ENCODE data around the gene PDE4D. TPM values are rescaled to one million over a fixed set of nuclear protein-coding genes. Genes with fewer than 3 reads are reported as not detected.

The PDE4D gene
- total and polyA plus RNA-seq, 9 donors: 21.1 to 65.9 (median 33.0) TPM

DNA sequence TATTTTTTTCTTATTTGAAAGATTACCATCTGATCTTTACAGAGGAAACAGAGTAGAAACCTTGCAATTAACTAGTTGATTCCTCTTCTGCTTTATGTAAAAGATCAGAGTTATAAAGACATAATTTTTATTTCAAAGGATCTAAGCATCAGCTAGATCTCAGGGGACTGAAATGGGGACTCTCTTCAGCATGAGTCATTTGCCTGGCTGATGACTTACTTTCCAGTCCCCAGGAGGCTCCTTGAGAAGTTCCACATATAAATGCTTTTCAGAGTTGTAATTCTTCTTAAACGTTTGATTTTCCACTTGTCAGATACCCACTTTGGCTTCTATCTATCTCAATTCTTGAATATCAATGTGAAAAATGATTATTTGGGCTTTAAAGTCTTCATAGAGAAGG is 921.2 kb downstream of the PDE4D start:
- no peaks in the 10 kb centered on the region for H3K27me3 ChIP-seq (ENCODE audit: control insufficient read depth, insufficient read depth, low read length)
- no peak overlapping the region for H3K27ac ChIP-seq (ENCODE audit: low read length)
- no peaks in the 10 kb centered on the region for H3K9me3 ChIP-seq (replicated peaks; ENCODE audit: control insufficient read depth, low read depth, low read length)
- peak; percentile 33 for DNase-seq
- H3K36me3 ChIP-seq (ENCODE audit: control insufficient read depth, insufficient read depth, low read length): peaks cover 18% of the 10 kb centered on the region
- H3K4me1 ChIP-seq (ENCODE audit: control insufficient read depth, insufficient read depth, low read length): no peaks in the 10 kb centered on the region
- WGBS (ENCODE audit: insufficient coverage): no CpG with 5 or more reads among the region's 1 CpG
- no peak overlapping the region for H3K4me3 ChIP-seq (ENCODE audit: low read length)

DNA sequence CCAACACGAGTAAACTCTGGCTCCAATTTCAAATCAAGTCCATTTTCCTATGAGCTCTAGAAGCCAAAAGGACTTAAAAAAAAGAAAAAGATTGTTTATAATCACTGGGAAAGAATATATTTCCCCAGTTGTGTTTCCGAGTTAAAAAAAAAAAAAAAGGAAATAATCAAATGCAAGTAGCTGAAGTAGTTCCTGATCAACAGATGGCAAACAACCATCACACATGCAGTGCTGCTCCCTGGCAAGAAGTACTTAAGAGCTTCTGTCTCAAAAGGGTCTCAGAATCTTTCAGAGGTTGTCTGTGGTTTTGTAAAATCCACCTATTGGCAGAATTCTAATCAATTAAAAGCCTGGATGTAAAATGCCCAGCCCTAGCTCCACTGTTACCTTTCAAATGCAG is 922.8 kb downstream of the PDE4D start:
- no CpG with 5 or more reads among the region's 2 CpGs for WGBS (ENCODE audit: insufficient coverage)
- H3K4me3 ChIP-seq (ENCODE audit: low read length): no peak overlapping the region
- DNase-seq: no peak
- no peak overlapping the region for H3K27ac ChIP-seq (ENCODE audit: low read length)
- H3K36me3 ChIP-seq (ENCODE audit: control insufficient read depth, insufficient read depth, low read length): peaks cover 12% of the 10 kb centered on the region
- H3K9me3 ChIP-seq (replicated peaks; ENCODE audit: control insufficient read depth, low read depth, low read length): no peaks in the 10 kb centered on the region
- H3K4me1 ChIP-seq (ENCODE audit: control insufficient read depth, insufficient read depth, low read length): no peaks in the 10 kb centered on the region
- H3K27me3 ChIP-seq (ENCODE audit: control insufficient read depth, insufficient read depth, low read length): no peaks in the 10 kb centered on the region

DNA sequence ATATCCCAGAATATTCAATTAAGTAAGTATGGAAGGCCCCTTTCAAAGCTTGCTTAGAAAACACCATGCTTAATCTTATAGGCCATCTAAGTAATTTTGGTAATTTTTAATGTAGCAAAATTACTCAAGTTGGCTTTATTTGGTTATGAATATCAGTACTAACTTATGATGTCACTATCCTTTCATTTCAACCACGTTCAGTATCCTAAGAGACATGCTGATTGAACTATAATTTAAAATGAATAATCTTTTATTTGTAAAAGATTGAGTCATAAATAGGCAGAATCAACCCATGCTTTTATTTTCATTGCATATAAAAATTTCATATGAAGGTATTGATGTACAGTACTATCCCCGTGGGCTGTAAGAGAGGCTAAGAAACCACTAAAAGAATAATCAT is 923.7 kb downstream of the PDE4D start:
- Histone ChIP-seq H3K4me3 (ENCODE audit: low read length) (no peak overlapping the region), H3K4me1 (ENCODE audit: control insufficient read depth, insufficient read depth, low read length) (no peaks in the 10 kb centered on the region), H3K27me3 (ENCODE audit: control insufficient read depth, insufficient read depth, low read length) (no peaks in the 10 kb centered on the region), H3K36me3 (ENCODE audit: control insufficient read depth, insufficient read depth, low read length) (peaks cover 8% of the 10 kb centered on the region), H3K9me3 (replicated peaks; ENCODE audit: control insufficient read depth, low read depth, low read length) (no peaks in the 10 kb centered on the region), H3K27ac (ENCODE audit: low read length) (no peak overlapping the region)
- no peak for DNase-seq
- no CpG with 5 or more reads among the region's 2 CpGs for WGBS (ENCODE audit: insufficient coverage)

DNA sequence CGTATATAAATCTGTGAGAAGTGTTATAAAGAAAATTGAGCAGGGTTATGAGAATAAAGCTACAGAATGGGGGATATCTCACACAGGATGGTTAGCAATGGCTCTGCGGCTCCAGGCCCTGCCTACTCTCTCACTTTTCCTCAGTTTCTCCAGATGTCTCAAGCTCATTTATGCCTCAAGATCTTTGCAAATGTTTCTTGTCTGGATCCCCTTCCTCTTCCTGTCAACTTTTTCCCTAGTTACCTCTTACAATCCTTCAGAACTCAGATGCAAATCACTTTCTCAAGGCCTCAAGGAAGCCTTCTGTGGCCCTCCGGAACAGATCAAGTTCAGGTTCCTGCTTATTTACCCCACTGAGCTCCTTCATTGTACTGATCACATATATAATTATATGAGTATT is 924.3 kb downstream of the PDE4D start:
- H3K36me3 ChIP-seq (ENCODE audit: control insufficient read depth, insufficient read depth, low read length): peaks cover 3% of the 10 kb centered on the region
- H3K4me3 ChIP-seq (ENCODE audit: low read length): no peak overlapping the region
- H3K27me3 ChIP-seq (ENCODE audit: control insufficient read depth, insufficient read depth, low read length): no peaks in the 10 kb centered on the region
- no peak for DNase-seq
- H3K27ac ChIP-seq (ENCODE audit: low read length): no peak overlapping the region
- 100% methylated on average over 1 of the region's 3 CpGs for WGBS (ENCODE audit: insufficient coverage)
- no peaks in the 10 kb centered on the region for H3K4me1 ChIP-seq (ENCODE audit: control insufficient read depth, insufficient read depth, low read length)
- no peaks in the 10 kb centered on the region for H3K9me3 ChIP-seq (replicated peaks; ENCODE audit: control insufficient read depth, low read depth, low read length)

DNA sequence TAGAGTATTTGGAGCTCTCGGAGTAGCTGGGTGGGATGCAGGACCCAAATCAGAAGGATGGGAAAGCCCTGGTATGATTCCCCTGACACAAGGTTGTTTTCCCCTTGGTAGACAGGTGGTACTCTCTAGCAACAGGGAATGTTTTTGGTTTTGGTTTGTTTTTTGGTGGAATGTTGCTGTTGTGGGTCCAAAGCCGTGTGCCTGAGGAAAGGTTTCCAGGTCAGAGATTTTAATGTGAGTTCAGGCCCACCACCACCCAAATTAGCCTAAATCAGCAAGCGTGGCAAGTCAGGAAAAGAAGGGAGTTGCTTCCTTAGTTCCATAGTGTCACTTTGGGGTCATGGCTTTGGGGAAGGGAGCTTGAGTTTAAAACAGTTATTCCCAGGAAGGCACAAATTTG is 925.2 kb downstream of the PDE4D start:
- no peak for DNase-seq
- Histone ChIP-seq H3K4me3 (ENCODE audit: low read length) (no peak overlapping the region), H3K27ac (ENCODE audit: low read length) (no peak overlapping the region), H3K27me3 (ENCODE audit: control insufficient read depth, insufficient read depth, low read length) (no peaks in the 10 kb centered on the region), H3K36me3 (ENCODE audit: control insufficient read depth, insufficient read depth, low read length) (no peaks in the 10 kb centered on the region), H3K4me1 (ENCODE audit: control insufficient read depth, insufficient read depth, low read length) (no peaks in the 10 kb centered on the region), H3K9me3 (replicated peaks; ENCODE audit: control insufficient read depth, low read depth, low read length) (no peaks in the 10 kb centered on the region)
- 83% methylated on average over 2 of the region's 3 CpGs for WGBS (ENCODE audit: insufficient coverage)

DNA sequence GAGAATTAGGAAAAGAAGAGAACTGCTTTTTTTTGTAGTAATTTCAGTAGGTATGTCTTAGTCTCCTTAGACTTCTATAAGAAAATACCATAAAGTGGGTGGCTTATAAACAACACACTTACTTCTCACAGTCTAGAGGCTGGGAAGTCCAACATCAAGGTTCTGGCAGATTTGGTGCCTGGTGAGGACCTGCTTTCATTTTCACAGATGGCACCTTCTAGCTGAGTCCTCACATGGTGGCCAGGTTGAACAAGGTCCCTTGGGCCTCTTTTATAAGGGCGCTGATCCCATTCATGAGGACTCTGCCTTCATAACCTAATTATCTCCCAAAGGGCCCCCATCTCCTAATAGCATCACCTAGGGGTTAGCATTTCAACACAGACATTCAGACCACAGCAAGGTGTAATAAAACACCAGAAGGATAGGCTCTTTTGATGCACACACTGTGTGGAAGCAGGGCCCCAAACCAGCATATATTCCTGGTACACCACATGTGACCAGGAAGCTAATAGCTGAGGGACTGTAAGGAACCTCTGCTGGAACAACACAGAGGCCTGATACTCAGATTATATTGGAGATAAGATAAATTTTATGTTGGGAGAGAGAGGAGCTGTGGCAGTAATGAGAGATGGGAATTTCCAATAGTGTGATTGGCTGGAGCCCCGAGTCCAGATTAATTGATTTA is 925.8 kb downstream of the PDE4D start:
- H3K27me3 ChIP-seq (ENCODE audit: control insufficient read depth, insufficient read depth, low read length): no peaks in the 10 kb centered on the region

DNA sequence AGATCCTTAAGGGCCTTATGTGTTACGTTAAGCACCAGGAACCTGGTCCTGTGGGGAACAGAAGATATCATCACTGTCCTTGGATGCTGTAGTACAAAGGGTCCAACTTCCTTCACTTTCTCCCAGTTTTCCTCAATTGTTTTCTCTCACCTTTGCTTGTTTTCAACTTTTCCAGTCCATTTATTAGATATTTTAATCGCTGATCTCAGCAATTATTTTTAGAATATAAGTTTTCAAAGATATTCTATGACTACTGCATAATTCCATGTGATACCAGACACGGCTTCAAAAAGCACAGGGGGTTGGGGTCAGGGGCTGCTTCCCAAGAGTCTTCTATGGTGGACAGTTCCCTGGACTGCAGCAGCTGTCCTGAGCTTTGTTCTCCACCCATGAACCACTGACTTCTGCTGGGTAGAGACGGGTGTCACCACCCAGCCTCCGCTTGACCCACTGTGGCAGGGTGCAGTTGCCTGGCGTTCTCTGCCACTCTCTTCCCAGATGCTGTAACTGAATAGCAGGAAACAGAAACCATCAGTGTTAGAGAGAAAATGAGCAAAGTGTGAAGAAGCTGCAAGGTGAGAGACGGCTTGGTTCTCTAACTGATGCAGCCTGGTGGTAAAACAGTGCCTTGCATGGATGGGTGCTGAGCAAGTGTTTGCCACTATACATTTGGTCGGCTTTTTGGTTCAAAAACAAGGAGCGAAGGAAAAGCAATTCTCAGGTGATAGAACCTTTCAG is 927.7 kb downstream of the PDE4D start:
- 88% methylated on average over 7 of the region's 9 CpGs for WGBS (ENCODE audit: insufficient coverage)
- no peaks in the 10 kb centered on the region for H3K9me3 ChIP-seq (replicated peaks; ENCODE audit: control insufficient read depth, low read depth, low read length)
- H3K36me3 ChIP-seq (ENCODE audit: control insufficient read depth, insufficient read depth, low read length): no peaks in the 10 kb centered on the region
- no peaks in the 10 kb centered on the region for H3K27me3 ChIP-seq (ENCODE audit: control insufficient read depth, insufficient read depth, low read length)
- no peak overlapping the region for H3K27ac ChIP-seq (ENCODE audit: low read length)
- no peak for DNase-seq
- H3K4me3 ChIP-seq (ENCODE audit: low read length): no peak overlapping the region
- no peaks in the 10 kb centered on the region for H3K4me1 ChIP-seq (ENCODE audit: control insufficient read depth, insufficient read depth, low read length)

More for the DNA sequence above, 925.8 kb downstream of the PDE4D start:
- 100% methylated on average over 1 of the region's 2 CpGs for WGBS (ENCODE audit: insufficient coverage)
- no peaks in the 10 kb centered on the region for H3K9me3 ChIP-seq (replicated peaks; ENCODE audit: control insufficient read depth, low read depth, low read length)
- no peaks in the 10 kb centered on the region for H3K36me3 ChIP-seq (ENCODE audit: control insufficient read depth, insufficient read depth, low read length)
- H3K4me1 ChIP-seq (ENCODE audit: control insufficient read depth, insufficient read depth, low read length): no peaks in the 10 kb centered on the region
- H3K4me3 ChIP-seq (ENCODE audit: low read length): no peak overlapping the region
- H3K27ac ChIP-seq (ENCODE audit: low read length): no peak overlapping the region
- no peak for DNase-seq

DNA sequence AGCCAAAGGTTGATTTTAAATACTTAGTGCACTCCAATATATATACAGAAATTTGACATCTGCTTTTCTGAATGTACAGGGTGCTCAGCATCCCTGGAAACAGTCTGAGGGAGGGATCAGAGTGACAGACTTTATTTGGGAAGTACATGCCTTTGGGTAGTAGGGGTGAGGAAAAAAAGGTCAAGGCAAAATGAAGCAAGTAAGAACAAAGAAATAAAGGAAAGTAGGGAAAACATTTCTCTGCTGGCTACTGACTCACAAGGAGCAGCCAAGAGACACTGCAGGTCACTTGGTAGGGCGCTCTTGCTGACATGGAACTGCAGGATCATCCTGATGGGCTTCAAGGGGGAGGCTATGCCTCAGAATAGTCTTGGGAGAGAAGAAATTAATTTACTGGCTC is 929.7 kb downstream of the PDE4D start:
- Histone ChIP-seq H3K4me1 (ENCODE audit: control insufficient read depth, insufficient read depth, low read length) (no peaks in the 10 kb centered on the region), H3K4me3 (ENCODE audit: low read length) (no peak overlapping the region), H3K27ac (ENCODE audit: low read length) (no peak overlapping the region), H3K9me3 (replicated peaks; ENCODE audit: control insufficient read depth, low read depth, low read length) (no peaks in the 10 kb centered on the region), H3K36me3 (ENCODE audit: control insufficient read depth, insufficient read depth, low read length) (no peaks in the 10 kb centered on the region), H3K27me3 (ENCODE audit: control insufficient read depth, insufficient read depth, low read length) (no peaks in the 10 kb centered on the region)
- DNase-seq: no peak
- WGBS (ENCODE audit: insufficient coverage): no CpG with 5 or more reads among the region's 1 CpG

DNA sequence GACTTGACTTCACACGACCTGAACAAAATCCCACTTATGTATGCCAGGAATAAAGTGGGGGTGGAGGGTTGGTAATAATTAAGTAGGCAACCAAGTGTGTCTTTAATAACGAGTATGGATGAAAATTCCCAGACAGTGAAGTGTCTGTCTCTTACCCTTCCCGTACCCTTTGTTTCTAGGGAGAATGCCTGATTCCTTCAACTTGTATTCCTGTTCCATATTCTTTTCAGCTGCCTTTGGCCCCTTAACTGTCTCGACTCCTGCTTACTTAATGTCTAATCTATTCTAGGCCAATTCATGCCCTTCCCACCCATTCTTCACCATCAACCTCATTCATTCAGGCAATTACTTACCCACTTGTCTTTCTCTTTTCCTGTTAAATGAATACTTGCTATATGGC is 930.2 kb downstream of the PDE4D start:
- no peak for DNase-seq
- Histone ChIP-seq H3K9me3 (replicated peaks; ENCODE audit: control insufficient read depth, low read depth, low read length) (no peaks in the 10 kb centered on the region), H3K36me3 (ENCODE audit: control insufficient read depth, insufficient read depth, low read length) (no peaks in the 10 kb centered on the region), H3K27ac (ENCODE audit: low read length) (no peak overlapping the region), H3K4me3 (ENCODE audit: low read length) (no peak overlapping the region), H3K27me3 (ENCODE audit: control insufficient read depth, insufficient read depth, low read length) (no peaks in the 10 kb centered on the region), H3K4me1 (ENCODE audit: control insufficient read depth, insufficient read depth, low read length) (no peaks in the 10 kb centered on the region)
- 74% methylated on average over 3 of the region's 4 CpGs for WGBS (ENCODE audit: insufficient coverage)

DNA sequence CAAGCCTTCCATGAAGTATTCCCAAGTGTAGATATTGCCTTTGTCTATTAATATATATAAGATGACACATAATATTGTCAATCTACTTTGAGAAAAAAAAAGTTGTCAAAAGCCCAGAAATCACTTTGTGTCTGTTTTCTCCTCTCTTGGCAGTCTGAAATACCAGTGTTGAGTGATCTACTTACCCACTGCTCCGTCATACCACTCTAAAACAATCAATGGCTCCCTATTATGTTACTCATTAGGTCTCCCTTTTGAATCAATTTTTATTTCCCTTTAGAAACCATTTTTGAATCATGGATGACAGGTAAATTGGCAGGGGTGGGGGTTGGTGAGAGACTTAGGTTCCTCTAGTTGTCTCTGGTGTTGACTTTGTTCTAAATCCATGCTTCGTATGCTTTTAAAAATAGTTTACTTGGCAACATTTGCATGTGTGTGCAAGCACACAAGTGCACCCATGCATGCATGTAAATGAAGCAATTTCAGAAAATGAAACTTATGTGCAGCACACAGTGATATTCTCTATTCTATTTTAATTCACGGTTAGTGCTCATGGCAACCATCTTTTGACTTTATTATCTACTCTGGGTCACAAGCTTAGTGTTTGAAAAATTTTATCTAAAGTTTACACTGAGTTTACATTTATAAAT is 931.8 kb downstream of the PDE4D start:
- no peak for DNase-seq
- no peak overlapping the region for H3K4me3 ChIP-seq (ENCODE audit: low read length)
- H3K27me3 ChIP-seq (ENCODE audit: control insufficient read depth, insufficient read depth, low read length): no peaks in the 10 kb centered on the region
- H3K27ac ChIP-seq (ENCODE audit: low read length): no peak overlapping the region
- H3K36me3 ChIP-seq (ENCODE audit: control insufficient read depth, insufficient read depth, low read length): no peaks in the 10 kb centered on the region
- no CpG with 5 or more reads among the region's 3 CpGs for WGBS (ENCODE audit: insufficient coverage)
- H3K4me1 ChIP-seq (ENCODE audit: control insufficient read depth, insufficient read depth, low read length): no peaks in the 10 kb centered on the region
- no peaks in the 10 kb centered on the region for H3K9me3 ChIP-seq (replicated peaks; ENCODE audit: control insufficient read depth, low read depth, low read length)
